Measurements from ENCODE around the gene SCD5.

DNA sequence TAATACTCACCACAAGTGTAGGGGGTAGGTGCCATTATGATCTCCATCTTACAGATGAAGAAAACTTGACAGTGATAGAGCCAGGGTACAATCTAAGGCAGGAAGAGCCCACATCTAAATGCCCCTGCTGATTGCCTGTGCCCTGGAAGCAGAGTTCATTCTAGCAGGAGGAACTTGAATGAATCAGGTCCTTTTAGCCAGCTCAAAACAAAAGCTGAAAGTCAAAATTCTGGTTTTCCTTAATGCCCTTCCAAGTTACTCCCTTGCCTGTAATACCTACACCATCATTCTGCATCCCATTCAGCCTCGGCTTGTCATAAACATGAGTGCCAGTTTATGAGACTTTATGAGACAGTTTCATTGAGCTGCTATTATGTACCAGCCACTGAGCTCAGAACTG lies 89.6 kb downstream of the SCD5 start:
- TF ChIP-seq CTCF (IDR thresholded peaks at IDR 0.05) (no peak), POLR2A (IDR thresholded peaks at IDR 0.05) (no peak)
